ENCODE measurements around the gene SEMA3D.

DNA sequence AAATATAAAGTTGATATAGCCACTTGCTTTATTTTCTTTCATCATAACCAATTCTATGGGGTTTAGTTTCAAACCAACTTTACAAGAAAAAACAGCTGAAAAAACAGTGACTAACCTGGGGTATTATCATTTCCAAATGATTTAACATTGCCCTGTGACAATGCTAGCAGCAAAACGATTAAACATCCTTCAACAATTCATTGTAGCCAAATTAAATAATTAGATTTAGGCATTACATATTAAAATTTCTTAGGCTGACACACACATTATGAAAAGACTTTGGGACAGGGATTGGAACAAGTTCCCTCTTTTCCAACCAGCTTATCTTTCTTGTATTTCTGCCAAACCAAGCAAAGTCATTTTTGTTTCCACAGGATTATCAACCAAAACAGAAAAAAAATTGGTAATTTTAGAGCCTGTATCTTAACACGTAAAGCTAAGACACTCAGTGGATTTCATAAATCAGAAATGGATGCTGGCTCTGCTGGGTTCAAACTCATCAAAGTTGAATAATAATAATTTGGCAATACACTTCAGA is 84.0 kb downstream of the SEMA3D start:
- TF ChIP-seq, protein P1, sequence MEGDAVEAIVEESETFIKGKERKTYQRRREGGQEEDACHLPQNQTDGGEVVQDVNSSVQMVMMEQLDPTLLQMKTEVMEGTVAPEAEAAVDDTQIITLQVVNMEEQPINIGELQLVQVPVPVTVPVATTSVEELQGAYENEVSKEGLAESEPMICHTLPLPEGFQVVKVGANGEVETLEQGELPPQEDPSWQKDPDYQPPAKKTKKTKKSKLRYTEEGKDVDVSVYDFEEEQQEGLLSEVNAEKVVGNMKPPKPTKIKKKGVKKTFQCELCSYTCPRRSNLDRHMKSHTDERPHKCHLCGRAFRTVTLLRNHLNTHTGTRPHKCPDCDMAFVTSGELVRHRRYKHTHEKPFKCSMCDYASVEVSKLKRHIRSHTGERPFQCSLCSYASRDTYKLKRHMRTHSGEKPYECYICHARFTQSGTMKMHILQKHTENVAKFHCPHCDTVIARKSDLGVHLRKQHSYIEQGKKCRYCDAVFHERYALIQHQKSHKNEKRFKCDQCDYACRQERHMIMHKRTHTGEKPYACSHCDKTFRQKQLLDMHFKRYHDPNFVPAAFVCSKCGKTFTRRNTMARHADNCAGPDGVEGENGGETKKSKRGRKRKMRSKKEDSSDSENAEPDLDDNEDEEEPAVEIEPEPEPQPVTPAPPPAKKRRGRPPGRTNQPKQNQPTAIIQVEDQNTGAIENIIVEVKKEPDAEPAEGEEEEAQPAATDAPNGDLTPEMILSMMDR (IDR thresholded peaks at IDR 0.05): no peak
- TF ChIP-seq POLR2A (IDR thresholded peaks at IDR 0.05): no peak
